KBM-7 (cell line): Measurements from ENCODE around the gene KIF6.

ENCODE experiments used
- DNase-seq: peaks from one replicate; pipeline ENCODE4 v3.0.0-alpha.2; 2015
- in situ Hi-C: fragments of 300-500 bp; cut with MboI; formaldehyde crosslinking; loops from 2 replicates; pipeline ENCODE4 v1.14.3; 2020; ENCODE audit warnings: low sequenced_read_pairs, low pct_unique_long_range_greater_than_20kb, mixed read lengths

Gene KIF6, protein sequence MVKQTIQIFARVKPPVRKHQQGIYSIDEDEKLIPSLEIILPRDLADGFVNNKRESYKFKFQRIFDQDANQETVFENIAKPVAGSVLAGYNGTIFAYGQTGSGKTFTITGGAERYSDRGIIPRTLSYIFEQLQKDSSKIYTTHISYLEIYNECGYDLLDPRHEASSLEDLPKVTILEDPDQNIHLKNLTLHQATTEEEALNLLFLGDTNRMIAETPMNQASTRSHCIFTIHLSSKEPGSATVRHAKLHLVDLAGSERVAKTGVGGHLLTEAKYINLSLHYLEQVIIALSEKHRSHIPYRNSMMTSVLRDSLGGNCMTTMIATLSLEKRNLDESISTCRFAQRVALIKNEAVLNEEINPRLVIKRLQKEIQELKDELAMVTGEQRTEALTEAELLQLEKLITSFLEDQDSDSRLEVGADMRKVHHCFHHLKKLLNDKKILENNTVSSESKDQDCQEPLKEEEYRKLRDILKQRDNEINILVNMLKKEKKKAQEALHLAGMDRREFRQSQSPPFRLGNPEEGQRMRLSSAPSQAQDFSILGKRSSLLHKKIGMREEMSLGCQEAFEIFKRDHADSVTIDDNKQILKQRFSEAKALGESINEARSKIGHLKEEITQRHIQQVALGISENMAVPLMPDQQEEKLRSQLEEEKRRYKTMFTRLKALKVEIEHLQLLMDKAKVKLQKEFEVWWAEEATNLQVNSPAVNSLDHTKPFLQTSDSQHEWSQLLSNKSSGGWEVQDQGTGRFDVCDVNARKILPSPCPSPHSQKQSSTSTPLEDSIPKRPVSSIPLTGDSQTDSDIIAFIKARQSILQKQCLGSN

DNA sequence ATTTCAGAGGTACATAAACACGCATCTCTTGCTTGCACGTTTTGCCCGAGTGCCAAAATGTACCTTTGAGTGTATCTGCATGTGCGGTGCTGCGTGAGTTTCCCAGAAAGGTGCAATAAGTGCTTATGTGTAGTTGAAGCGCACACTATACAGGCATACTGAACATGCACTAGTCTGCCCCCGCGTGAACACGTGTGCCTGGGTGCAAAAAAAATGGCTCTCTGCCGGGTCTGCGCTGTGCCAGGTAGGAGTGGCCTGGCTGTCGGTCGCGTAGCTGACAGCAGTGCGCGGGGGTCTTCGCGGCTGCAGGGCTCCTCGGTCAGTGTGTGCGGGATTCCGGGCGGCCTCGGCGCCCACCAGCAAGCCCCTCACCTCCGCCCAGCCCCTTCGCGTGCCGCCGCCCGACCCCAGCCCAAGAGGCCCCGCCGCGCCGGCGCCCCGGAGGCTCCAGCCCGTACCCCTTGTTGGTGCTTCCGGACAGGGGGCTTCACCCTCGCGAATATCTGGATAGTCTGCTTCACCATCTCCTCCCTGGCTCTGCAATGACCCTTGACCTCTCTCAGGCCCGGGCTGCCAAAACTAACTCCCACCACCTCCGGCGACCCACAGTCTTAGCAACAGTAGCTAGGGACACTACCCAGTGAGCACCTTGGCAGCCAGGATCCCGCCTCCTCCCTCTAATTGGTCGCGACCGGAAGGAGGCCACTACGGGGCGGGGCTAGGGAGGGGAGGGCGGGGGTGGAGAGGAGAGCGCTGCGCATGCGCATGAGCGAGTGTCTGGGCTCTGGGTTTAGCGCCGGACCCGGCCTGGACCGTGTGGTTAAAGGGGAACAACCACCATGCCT is at the start of gene KIF6:
Gene KIF6 (minus strand): TSS at position 622 of the 845 bp plus-strand sequence. CDS start 98 bp downstream, at position 524.
- in situ Hi-C loops, result no loop called here
- peak; percentile 49 for DNase-seq

DNA sequence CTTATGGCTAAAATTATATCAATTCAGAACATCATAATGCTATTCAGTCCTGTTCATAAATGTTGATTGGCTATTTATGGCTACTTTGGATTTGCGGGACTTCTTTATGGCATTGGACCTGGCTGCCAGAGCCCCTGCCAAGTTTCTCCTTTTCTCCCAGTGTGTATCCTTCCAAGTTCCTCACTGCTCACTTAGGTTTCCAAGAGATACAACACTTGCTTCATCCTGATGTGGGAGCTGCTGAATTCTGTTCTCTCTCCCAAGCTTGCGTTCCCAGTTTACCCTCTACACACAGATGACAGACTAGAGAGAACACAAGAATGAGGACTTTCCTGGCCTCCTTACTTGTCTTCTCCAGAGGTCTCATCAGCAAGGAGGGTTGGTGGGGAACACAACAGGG is 48.6 kb upstream of the KIF6 start:
- in situ Hi-C loops, result no loop called here
- no peak for DNase-seq

DNA sequence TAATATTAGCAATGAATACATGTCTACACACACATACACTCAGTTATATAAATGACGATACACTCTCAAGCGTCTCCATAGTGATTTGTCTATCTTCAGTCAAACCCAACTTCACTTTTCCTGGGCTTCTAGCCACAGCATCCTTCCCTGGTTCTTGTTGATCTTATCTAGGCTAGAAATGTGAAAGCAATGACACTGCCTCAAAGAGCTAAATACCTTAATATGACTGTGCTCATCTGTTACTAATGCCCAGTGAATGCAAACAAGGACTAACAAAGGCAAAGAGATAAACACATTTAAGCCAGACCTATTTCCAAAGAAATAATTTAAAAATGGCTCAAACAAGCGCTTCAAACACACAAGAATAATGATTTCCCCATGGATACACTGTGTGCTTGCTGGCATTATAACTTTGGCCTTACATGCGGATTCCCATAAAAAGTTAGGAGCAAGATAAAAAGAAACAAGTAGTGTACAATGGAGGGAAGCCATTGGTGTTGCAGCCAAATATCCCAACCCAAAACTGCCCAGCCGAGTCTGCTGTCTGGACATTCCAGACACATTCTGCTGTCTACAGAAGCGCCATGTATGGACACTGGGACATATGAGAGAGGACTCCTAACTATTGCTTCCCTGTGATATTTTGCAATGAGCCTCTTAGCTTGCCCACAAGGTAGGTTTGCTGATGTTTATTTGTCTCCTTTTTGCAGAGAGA is 47.5 kb upstream of the KIF6 start:
- no peak for DNase-seq
- in situ Hi-C loops, result no loop called here

DNA sequence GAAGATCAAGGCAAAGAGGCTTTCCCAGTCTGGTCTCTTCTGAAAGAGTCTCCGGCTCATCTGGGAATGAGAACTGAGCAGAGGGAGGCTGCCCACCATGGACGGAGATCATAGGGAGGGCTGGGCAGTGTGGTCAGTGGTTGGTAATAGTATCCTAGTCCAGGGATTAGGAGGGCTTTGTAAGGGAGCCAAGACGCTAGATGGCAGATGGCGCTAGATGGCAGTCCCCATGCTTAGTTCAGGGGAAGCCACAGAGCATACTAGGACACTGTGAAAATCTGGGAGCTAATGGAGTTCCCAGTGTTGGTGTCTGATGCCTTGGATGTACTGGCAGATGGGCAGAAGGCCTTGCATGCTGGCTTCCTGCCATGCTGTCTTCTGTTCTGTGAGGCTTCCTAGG is 45.2 kb upstream of the KIF6 start:
- in situ Hi-C loops, result no loop called here
- no peak for DNase-seq

DNA sequence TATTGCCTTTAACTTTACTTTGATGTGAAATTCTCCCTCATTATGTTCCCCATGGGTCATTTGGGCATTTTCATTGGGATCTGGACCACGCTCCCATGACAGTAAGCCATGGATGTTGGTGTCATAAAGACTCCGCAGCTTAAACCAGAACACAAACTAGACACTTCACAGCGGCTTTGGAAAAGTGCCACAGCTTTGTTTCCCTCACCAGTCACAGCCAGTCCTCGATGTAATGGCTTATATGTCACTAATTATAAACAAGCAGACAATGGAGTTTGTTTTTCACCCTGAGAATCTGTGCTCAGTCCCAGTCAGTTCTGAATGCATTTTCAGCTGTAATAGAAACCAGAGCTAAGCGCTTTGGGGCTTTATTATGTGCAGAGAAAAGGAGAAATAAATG is 43.8 kb upstream of the KIF6 start:
- no peak for DNase-seq
- in situ Hi-C loops, result no loop called here

DNA sequence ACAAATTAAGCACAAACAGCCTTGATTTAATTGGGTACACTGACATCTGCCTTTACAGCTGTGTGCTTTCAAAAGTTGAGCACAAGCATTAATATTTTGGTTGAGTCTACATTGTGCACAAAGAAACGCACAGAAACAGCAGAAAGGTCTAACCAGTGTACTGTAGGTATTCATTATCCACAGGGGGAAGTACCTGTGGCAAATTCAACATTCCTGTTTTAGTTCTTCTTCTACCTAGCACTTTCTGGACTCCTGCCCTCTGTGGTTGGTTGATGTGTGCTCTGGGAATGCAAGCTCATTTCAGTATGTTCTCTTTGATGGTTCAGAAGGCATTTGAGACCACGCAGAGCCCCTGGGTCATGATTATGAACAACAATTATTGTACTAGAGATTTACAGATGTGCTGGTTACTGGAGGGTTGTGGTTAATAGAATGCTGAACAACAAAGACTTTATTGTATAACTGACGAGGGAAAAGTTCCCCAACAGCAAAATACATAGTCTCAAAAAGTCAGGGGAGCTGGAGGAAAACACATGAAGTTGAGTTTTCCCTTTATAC is 40.4 kb upstream of the KIF6 start:
- in situ Hi-C loops, result no loop called here

DNA sequence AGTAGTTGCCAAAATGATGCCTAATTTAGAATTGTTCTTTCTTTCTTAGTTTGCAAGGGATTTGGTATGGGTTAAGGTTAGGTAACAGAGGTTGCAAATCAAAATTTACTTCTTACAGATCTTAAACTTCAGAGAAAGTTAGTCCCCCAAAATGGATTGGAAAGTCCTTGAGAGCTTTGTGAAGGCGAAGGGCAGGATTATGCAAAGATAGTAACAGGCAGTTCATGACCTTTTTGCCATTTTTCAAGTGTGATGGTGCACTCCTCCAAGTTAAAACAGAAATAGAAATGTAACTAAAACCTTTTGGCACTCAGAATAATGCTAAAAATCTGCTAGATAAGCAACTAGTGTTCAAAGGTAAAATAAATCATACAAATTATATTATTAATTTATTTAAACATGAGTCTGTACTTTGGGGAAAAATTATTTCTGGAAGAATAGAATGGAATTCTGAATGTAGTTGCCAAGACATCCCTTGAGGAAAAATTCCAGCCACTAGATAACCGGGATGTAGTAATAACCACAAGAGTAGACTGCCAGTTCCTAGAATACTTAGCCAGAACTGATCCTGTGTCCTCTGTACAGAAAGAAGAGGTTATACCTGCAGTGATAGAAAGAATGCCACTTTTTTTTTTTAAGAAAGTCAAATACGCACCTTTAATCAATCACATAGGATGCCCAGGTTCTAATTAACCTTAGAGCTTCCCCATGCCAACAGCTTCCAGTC is 35.2 kb upstream of the KIF6 start:
- DNase-seq, result no peak
- in situ Hi-C loops, result no loop called here

More for the DNA sequence above, 40.4 kb upstream of the KIF6 start:
- no peak for DNase-seq

DNA sequence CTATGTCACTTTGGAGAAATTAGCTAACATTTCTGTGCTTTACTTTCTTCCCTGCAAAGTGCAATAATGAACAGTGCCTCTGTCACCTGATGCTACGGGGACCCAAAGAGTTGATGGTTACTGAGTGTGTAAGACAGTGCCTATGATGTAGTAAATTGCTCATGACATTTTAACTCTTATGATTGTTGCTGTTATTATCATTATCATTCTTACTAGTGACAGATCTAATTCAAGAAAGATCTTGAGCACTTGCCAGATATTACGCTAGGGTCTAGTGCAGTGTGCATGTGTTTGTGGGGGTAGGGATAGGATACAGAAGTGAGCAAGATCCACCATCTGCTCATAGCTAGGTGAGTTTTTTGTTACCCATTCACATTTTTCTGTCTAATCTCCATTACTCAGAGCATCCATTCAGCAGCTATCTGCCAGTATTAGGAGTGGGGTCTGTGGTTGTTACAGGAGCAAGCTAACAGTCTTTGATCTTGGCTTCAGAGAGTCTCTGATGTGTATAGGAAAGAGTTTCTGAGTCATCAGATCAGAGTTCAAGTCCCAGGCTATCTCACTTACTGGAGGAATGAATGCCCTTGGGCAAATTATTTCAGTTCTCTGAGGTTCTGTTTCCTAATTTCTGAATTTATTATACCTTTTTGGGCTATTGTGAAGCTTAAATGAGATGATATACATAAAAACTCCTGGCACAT is 33.8 kb upstream of the KIF6 start:
- no peak for DNase-seq
- in situ Hi-C loops, result no loop called here

DNA sequence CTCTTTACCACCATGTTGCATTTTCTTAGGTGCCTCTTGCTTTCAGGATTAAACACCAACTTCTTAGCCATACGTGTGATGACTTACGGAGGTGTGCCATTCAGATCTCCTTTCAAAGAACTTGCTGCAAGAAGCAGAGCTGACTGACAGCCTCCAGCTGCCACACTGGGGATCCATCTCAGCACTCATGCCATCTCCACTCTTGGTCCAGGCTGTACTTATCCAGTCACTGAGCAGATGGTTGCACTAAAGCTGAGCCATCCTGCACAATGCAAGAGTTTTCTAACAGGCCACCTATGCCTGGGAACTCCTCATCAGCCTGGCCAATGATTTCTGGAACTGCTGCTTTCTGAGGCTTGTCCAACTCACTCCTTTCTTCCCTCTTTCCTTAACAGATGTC is 31.4 kb upstream of the KIF6 start:
- in situ Hi-C loops, result no loop called here
- no peak for DNase-seq

DNA sequence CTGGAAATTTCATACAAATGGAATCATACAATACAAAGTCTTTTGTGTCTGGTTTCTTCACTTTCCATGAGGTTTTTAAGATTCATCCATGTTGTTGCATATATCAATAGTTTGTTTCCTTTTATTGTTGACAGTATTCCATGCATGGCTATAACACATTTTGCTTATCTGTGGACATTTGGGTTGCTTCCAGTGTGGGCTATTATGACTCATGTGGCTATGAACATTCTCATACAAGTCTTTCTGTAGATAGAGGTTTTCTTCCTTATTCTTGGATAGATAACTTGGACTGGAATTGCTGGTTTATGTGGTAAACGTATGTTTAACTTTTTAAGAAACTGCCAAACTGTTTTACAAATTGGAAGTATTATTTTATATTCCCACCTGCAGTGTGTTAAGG is 30.0 kb upstream of the KIF6 start:
- DNase-seq, result no peak
- in situ Hi-C loops, result no loop called here

DNA sequence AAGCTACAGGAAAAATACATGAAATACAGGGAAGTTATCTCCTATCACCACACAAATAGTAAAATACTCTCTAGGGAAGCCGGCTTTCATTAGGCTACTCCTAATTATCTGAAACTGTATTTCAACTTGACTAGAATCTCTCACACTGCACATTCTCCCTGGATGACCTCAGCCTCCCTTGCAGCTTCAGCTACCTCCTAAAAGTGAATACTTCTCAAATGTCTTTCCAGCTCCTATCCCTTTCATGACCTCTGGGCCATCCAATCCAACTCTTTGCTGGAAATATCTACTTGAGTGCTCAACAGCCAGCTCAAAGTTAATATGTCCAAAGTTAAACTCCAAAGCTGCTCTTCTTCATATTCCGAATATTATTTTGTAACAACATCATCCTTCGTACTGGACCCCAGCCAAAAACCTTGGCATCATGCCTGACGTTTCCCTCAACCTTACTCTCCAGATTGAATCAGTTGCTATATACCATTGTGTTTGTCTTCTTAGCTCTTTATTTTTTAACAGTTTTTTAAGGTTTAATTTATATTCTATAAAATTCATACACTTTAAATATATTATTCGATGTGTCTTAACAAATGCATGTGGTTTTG is 29.4 kb upstream of the KIF6 start:
- DNase-seq, result no peak

DNA sequence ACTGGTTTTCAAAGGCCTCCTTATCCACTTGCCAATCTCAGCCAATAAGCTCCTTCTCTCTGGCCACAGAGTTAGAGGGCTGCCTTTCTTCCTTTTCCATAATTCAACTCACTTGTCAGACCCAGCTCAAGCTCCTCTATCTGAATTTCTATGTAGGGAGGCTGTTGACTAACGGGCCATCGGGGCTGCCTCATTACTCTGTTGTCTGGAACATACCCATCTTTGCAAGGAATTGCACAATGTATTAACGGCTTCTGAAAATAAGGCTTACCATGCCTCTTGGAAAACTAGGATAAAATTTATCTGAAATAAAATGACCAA is 28.5 kb upstream of the KIF6 start:
- no peak for DNase-seq
- in situ Hi-C loops, result no loop called here

More for the DNA sequence above, 29.4 kb upstream of the KIF6 start:
- in situ Hi-C loops, result no loop called here

DNA sequence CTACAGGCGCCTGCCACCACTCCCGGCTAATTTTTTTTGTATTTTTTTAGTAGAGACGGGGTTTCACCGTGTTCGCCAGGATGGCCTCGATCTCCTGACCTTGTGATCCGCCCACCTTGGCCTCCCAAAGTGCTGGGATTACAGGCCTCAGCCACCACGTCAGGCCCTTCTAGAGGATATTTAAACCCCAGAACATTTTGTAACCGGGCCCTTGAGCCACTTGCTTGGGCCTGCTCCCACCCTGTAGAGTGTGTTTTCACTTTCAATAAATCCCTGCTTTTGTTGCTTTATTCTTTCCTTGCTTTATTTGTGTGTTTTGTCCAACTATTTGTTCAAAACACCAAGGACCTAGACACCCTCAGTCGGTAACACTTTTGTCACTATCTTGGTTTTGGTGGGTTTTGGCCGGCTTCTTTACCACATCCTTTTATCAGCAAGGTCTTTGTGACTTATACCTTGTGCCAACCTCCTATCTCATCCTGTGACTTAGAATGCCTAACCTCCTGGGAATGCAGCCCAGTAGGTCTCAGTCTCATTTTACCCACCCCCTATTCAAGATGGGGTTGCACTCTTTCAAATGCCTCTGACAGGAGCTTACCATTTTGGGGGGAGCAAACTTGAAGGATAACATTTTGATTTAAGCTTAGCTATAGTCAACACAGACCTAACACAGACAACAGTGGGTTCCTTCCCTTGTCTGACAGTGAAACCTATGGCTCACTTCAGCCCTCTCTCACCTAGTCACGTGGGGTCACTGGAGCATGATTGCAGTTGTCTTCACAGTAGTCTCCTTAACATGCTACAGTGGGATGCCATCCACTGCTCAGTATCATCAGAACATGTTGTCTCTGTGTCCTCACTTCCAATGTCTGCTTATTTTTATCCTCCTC is 27.9 kb upstream of the KIF6 start:
- in situ Hi-C loops, result no loop called here
- DNase-seq, result no peak

DNA sequence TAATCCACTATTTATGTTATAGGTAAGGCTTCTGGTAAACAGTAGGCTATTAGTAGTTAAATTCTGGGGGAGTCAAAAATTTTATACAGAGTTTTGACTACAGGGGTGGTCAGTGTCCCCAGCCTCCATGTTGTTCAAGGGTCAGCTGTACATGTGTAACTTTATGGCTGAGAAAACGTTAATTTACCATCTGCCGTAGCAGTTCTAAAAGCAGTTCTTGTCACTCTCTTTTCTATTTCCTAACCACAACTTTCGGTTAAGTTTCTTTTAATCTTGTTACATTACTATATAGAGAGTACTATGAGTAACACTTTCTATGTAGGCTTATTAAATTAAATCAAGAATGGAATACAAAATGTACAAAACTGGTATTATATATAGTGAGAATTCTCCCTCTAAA is 21.6 kb upstream of the KIF6 start:
- no peak for DNase-seq
- in situ Hi-C loops, result no loop called here

DNA sequence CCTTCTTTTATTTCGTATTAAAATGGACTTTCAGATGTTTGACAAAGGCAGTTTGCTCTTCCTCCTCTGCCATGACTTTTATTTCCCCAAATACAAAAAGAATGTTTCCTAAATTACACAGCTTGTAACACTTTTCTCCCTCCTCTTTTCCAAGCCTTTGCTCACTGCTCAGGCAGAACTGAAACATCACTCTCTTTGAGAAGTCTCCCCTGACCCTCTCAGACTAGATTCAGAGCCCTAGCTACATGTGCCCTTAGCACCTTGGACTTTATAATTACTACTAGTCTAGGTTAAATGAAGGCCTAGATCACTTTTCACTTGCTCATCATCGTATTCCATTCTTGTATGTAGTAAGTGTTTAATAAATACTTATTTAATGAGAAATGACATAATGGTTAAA is 8.5 kb upstream of the KIF6 start:
- no peak for DNase-seq
- in situ Hi-C loops, result no loop called here

DNA sequence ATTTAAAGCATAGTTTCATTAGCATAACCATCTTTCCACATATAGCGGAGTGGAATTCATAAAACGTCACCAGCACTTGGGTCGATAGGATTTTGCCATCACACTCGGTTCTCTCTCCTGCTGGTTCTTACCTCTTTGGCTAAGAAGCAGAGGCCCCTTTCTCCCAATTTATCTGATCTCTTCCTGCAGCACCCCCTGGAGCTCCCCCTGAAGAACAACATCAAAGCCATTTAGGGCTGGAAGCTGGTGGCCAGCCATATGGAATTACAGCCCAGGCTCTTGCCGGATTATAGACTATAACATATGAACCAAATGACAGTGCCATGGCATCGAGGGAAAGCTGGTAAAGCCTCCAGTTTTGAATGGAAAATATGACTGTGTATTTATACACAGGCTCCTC is 6.4 kb upstream of the KIF6 start:
- in situ Hi-C loops, result no loop called here

More for the DNA sequence above, 6.4 kb upstream of the KIF6 start:
- no peak for DNase-seq
